Stimulated activated CD8-positive, alpha-beta memory T cell treated with anti-CD3 and anti-CD28 coated beads, Interleukin-7, amount 100 ng/mL, for 24 hours (primary cell): ENCODE data around the gene DEDD.
A peak's percentile ranks its signal among the peaks of the same experiment; 100 is the strongest.

Experiments used
- DNase-seq: peaks from one replicate; pipeline ENCODE4 v3.0.0-alpha.2; 2020; ENCODE audit warnings: low read depth

DEDD gene

DNA sequence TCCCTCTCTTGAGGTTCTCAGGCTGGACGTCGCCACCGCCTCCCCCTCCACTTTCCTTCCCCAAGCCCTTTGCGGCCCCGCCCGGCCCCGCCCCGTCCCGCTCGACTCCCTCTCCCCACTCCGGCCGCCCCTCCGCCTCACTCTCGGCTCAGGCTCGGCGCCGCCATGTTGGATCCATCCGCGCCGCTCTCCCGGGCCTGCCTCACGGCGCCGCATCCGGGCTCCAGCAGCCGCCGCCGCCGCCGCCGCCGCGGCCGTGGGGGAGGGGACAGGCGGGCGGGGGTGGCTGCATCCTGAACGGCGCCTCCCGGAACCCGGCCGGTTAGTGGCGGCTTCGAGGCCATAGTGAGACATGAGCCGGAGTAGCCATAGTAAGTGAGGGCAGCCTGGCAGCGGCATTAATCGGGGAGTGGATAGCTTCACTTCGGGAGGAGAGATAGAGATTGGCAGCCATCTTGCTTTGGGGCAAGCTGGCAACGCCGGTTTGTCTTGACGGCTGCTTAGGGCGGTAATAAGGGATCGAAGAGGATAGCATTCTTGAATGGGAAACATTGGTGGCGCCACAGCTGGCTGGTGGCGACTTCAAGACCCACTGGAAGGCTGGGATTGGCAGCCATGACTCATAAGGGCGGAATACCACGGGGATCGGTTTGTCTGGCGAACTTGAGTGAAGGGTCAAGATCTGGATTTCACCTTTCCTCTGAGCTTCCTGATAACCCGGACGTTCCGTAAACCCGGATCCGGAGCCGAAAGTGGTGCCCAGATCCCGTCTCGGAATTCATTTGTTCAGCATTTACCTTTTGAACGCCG lies at the start of gene DEDD:
DEDD (minus strand) TSS at position 258 of the 810 bp plus-strand sequence. CDS start 8,205 bp downstream, outside the sequence.
- DNase-seq = peak; percentile 75

GRCh38 chr1:161182214-161182613 lies 49.7 kb upstream of the DEDD start:
- no peak for DNase-seq

GRCh38 chr1:161180639-161181038 lies 48.2 kb upstream of the DEDD start:
- DNase-seq = no peak

- no peak for DNase-seq
Observed at GRCh38 chr1:161179698-161180097, 47.2 kb upstream of the DEDD start.

DNA sequence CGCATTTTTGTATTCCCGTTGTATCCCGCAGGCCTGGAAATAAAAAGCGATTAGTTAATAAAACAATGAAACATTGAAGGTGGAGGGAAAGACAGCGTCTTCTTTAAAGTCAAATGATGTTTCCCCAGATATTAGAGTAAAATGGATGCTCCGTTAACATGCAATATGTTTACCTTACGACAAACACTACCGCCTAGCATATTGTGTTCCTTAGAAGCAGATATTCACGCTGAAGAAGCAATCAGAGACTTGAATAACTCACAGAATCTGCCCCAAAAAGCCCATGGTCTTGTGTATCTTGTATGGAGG lies 45.4 kb upstream of the DEDD start:
- no peak for DNase-seq

- DNase-seq = peak; percentile 97
Observed at GRCh38 chr1:161177112-161177935, 44.9 kb upstream of the DEDD start, which contains the start of gene B4GALT3. Gene B4GALT3, minus strand, starts transcription at chr1:161177507. Its CDS starts 1,447 bp downstream, at chr1:161176060.

DNA sequence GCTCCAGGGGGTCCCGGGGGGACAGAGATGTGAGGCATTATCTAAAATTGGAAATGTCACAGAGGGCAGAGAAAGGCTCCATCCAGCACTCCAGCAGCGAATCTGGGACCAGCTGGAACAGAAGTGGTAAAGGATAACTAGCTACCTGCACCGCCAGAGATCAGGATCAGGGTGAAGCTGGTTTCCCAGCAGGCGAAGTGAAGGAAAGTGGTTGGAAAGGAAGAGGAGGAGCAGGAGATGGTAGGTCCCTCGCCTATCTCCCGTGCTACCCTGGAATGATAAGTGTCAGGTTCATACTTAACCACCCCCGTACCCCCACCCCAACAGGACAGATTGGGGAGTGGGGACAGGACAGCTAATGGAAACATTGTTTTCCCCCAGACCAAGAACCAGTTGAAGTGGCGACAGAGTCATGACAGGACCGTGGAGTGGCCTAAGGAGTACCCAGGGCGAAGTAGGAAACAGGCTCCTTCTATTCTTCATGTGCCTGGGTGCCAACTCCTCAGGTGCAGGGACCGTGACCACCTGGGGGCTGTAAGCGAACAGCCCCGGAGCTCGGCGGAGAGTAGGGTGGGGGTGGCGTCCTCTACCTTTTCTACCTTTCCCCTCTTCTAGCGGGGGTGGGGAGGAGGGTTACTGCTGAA lies 44.1 kb upstream of the DEDD start:
- DNase-seq = no peak

DNA sequence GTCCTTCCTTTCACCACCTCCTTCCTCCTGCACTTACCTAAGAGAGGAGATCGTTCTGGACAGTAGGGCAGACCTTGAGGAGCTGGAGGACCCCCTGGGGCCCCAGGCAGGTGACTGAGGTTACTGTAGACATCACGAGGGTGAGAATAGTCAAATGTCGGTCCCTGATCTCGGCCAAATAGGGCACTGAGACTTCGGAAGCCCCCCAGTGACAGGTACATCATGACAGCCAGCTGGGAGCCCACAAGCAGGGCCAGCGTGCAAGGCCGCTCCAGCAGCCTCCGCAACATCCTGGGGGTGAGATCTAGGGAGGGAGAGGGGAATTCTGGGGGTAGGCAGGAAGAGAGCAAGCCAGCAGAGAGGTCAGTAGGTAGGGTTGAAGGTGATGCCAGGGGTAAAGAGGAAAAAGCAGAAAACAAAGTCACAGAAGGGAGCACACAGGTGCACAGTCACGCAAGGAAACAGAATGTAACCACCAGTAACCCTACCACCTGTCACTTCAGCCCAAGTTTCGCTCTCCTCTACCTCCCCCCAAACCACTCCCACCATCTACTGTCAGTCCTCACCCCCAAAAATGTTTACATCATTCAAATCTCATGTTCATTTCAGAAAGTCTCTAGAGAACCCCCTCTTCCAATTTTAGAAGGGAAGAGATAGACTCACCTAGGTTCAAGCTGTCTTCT lies 43.4 kb upstream of the DEDD start:
- DNase-seq = no peak

- no peak for DNase-seq
Observed at GRCh38 chr1:161174911-161175310, 42.4 kb upstream of the DEDD start.

GRCh38 chr1:161173711-161174110 lies 41.2 kb upstream of the DEDD start:
- DNase-seq = no peak

DNA sequence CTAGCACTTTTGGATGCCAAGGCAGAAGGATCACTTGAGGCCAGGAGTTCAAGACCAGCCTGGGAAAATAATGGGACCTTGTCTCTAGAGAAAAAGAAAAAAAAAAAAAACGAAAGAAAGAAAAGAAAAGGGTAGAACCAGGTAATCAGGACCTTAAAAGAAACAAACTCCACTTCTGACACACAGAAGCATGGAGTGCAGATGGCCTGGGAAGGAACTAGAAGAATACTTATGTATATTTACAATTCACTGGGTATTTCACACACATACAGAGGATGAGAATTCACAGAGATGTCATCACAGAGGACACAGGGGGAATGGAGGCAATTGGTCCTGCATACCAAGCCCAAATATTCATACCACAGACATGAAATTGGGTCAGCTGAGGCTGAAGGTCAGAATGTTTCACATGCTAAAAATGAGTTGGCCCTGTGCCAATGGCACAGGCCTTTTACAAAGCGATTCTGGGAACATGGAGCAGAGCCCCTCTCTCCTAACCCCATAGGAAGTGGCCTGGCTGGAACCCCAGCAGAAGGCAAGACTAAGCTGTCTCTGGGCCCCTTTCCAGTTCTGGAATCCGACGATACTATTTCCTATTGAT lies 40.4 kb upstream of the DEDD start:
- DNase-seq = no peak

- no peak for DNase-seq
Observed at GRCh38 chr1:161172349-161172748, 39.9 kb upstream of the DEDD start.

DNA sequence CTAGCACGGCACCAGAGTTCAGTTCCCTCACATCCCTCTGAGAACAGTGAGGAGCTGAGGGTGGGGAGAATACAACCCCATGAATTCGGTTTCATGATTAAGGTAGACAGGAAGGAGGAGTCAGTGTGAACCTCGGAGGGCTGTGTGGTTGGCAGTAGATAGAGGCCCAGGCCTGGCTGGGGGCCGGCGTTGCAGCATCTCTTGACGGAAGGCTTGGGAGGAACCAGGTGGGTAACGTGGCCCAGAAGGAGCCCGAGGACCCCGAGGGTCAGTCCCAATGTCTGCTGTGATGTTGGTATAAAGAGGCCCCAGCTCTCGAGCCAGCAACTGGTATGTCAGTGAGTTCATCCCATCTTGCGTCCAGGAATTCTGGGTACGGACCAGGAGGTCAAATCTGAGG lies 39.2 kb upstream of the DEDD start:
- DNase-seq = no peak

DNA sequence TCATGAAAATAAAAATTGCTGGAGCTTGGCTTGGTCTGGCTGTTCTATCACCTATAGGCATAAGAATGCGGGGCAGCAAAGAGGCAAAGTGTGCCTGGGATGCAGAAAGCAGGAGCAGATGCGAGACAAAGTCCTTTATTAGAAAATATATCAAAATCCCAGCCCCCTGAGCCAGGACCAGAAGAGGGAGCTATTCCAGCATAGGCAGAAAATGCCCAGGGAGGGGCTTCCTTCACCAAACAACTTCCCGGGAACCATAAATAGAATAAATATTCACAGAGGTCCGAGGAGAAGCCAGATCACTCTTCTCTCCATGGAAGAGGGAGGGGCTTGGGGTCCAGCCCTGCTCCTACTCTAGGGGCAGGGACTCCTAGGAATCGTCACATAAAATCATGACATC lies 38.7 kb upstream of the DEDD start:
- no peak for DNase-seq

DNA sequence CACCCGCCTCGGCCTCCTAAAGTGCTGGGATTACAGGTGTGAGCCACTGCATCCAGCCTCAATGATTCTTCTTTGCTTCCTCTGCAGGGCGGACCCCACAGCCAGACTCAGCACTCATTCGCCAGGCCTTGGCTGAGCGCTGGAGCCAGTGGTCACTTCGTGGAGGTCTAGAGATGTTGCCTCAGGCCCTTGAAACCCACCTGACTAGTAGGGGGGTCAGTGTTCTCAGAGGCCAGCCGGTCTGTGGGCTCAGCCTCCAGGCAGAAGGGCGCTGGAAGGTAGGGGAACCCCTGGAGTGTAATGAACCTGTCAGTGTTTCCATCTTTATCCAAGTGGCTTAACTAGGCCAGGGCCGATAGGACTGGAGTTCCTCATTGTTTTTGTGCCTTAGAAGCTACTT lies 36.4 kb upstream of the DEDD start:
- DNase-seq = no peak

- no peak for DNase-seq
Observed at GRCh38 chr1:161166669-161167548, 34.4 kb upstream of the DEDD start.

- DNase-seq = peak; percentile 85
Observed at GRCh38 chr1:161165742-161166668, 33.5 kb upstream of the DEDD start, which contains the start of gene PPOX. Gene PPOX, plus strand, starts transcription at chr1:161166426. Its CDS starts 422 bp downstream, at chr1:161166848.

DNA sequence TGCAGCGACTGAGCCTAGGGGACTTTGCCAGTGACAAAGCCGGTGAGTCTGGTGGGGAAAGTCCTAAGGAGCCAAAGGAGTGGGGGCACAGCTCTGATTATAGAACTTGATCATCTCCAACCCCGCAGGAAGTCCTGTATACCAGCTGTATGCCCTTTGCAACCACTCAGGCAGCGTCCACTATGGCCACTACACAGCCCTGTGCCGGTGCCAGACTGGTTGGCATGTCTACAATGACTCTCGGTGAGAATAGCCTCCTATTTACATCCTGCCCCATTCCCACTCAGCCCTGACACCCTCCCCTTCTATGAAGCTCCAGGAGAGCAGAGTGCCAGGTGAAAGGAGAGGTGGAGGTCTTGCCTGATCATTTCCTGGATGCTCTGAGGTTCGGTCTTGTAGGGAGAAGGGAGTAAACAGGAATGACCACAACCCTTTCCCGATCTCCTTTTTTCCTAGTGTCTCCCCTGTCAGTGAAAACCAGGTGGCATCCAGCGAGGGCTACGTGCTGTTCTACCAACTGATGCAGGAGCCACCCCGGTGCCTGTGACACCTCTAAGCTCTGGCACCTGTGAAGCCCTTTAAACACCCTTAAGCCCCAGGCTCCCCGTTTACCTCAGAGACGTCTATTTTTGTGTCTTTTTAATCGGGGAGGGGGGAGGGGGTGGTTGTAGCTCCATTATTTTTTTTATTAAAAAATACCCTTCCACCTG lies 32.6 kb upstream of the DEDD start:
- no peak for DNase-seq

DNA sequence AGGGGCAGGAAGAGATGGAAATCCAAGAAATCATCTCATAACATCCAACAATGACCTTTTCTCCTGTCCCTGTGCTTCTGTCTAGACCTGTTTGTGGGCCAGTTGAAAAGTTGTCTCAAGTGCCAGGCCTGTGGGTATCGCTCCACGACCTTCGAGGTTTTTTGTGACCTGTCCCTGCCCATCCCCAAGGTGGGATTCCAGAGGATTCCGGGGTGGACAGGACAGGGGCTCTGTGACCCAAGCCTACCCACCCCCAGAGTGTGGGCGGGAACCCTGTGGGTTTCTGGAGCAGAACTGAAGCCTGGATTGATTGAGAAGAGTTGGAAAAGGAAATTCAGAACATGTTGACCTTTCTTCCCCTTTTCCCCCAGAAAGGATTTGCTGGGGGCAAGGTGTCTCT lies 31.3 kb upstream of the DEDD start:
- DNase-seq = no peak
